Limb (tissue), 2 donors: ENCODE measurements around the gene ZGPAT.
A peak's percentile ranks its signal among the peaks of the same experiment; 100 is the strongest.

Experiments
- DNase-seq, 2 donors: peaks; one replicate each; pipeline ENCODE4 v3.0.0-alpha.2; 2016; ENCODE audit errors: extremely low spot score in 2 of 2

The ZGPAT gene

GRCh38 chr20:63692436-63693082 lies 15.3 kb upstream of the ZGPAT start:
- peak in 1 of 2 donors; percentile 34 for DNase-seq

DNA sequence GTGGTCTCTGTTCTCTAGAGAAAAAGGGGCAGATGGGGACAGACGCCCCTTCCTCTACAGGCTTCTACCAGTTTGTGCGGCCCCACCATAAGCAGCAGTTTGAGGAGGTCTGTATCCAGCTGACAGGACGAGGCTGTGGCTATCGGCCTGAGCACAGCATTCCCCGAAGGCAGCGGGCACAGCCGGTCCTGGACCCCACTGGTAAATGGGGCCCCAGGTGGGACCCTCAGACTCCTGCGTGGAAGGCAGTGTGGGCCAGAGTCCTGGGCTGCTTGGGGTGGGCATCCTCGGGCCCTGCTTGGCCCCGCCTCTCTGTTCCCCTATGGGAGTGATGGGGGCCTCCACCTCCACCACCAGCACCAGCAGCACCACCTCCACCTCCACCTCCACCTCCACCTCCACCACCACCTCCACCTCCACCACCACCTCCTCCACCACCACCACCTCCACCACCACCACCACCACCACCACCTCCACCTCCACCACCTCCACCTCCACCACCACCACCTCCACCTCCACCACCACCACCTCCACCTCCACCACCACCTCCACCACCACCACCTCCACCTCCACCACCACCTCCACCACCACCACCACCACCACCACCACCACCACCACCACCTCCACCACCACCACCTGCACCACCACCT lies 14.6 kb upstream of the ZGPAT start:
- peak in 1 of 2 donors; percentile 28 for DNase-seq

GRCh38 chr20:63693733-63694583 lies 13.9 kb upstream of the ZGPAT start:
- DNase-seq = no peak

- peak in 1 of 2 donors; percentile 33 for DNase-seq
These were observed 13.0 kb upstream of the ZGPAT start for GRCh38 chr20:63694584-63695423.

GRCh38 chr20:63695424-63696305 lies 12.2 kb upstream of the ZGPAT start:
- peak in 1 of 2 donors; percentile 29 for DNase-seq

DNA sequence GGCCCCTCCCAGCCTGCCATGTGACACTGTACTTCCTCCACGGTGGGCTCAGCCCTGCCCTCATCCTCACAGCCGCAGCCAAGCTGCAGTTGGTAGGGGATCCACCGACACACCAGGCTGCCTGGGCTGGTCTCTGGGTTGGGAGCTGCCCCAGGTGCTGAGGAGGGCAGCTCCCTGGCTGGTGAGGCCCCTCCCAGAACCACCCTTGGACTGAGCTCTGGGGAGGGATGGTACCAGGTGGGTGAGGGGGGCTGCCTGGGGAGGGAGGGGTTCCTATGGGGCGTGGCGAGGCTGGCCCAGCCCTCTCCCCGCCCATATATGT lies 11.6 kb upstream of the ZGPAT start:
- DNase-seq = peak in 1 of 2 donors; percentile 44

DNA sequence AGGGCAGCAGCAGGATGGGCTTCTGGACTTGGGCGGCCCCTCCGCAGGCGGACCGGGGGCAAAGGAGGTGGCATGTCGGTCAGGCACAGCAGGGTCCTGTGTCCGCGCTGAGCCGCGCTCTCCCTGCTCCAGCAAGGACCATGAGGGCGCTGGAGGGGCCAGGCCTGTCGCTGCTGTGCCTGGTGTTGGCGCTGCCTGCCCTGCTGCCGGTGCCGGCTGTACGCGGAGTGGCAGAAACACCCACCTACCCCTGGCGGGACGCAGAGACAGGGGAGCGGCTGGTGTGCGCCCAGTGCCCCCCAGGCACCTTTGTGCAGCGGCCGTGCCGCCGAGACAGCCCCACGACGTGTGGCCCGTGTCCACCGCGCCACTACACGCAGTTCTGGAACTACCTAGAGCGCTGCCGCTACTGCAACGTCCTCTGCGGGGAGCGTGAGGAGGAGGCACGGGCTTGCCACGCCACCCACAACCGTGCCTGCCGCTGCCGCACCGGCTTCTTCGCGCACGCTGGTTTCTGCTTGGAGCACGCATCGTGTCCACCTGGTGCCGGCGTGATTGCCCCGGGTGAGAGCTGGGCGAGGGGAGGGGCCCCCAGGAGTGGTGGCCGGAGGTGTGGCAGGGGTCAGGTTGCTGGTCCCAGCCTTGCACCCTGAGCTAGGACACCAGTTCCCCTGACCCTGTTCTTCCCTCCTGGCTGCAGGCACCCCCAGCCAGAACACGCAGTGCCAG lies 11.0 kb upstream of the ZGPAT start, which contains the start of gene TNFRSF6B:
Gene TNFRSF6B, plus strand, starts transcription at position 25 of the 729 bp plus-strand sequence. Its CDS starts 116 bp downstream, at position 141.
- DNase-seq = peak in 1 of 2 donors; percentile 47

DNA sequence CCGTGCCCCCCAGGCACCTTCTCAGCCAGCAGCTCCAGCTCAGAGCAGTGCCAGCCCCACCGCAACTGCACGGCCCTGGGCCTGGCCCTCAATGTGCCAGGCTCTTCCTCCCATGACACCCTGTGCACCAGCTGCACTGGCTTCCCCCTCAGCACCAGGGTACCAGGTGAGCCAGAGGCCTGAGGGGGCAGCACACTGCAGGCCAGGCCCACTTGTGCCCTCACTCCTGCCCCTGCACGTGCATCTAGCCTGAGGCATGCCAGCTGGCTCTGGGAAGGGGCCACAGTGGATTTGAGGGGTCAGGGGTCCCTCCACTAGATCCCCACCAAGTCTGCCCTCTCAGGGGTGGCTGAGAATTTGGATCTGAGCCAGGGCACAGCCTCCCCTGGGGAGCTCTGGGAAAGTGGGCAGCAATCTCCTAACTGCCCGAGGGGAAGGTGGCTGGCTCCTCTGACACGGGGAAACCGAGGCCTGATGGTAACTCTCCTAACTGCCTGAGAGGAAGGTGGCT lies 10.4 kb upstream of the ZGPAT start:
- DNase-seq = peak in 1 of 2 donors; percentile 40

- DNase-seq = peak in 1 of 2 donors; percentile 38
These were observed 9.8 kb upstream of the ZGPAT start for GRCh38 chr20:63697868-63698545.

GRCh38 chr20:63698739-63699465 lies 8.9 kb upstream of the ZGPAT start:
- peak in 1 of 2 donors; percentile 50 for DNase-seq

- peak in 1 of 2 donors; percentile 45 for DNase-seq
These were observed 8.2 kb upstream of the ZGPAT start for GRCh38 chr20:63699466-63700198.

- no peak for DNase-seq
These were observed 7.4 kb upstream of the ZGPAT start for GRCh38 chr20:63700199-63701050.

DNA sequence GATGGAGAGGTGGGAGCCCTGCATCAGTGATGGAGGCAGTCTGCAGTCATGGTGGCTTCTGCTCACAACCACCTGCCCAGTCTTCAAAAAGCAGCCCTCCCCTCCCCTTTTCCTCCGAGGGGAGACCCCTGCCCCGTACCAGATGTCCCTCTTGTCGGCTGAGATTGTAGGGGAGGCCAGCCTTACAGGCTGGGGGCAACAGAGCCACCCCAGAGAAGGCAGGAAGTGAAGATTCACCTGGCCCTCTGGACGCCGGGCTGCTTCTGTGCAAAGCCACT lies 6.8 kb upstream of the ZGPAT start:
- DNase-seq = no peak

DNA sequence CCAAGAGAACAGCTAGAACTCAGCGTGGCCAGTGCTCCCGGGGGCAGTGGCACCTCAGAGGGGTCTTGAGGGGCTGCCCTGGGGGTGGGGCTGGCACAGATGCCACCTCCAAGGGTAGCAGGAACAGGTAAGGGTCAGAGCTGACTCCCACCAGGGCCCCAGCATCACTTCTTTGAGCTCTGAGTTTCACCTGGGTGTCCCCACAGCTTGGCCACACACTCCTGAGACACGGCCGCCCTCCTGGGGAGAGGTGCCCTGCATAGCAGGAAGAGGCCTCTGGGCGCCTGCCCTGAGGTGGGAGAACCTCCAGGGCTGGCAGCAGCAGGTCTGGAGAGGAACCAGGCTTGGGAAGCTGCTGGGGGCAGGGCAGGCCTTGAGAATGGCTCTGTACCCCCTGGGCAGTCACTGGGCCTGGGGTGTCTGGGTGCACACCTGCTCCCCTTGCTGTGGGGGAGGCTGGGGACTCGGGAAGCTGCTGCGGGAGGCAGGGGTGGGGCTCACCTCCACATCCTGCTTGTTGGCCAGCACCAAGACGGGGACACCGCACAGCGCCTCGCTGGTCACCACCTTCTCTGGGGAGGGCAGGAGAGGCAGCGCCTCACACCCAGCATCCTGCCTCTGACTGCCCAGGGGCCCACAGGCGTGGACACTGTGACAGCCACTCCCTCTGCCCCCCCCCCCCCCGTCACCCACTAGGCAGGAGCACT lies 6.4 kb upstream of the ZGPAT start:
- peak in 1 of 2 donors; percentile 33 for DNase-seq

GRCh38 chr20:63702036-63702665 lies 5.7 kb upstream of the ZGPAT start:
- no peak for DNase-seq
